HG02981 (cell line): Measurements from ENCODE around the gene CRELD1.

Experiments used
- ATAC-seq: cut with Tn5 transposase; IDR thresholded peaks from one replicate; pipeline ENCODE4 v1.9.1; 2021; ENCODE audit warnings: mild to moderate bottlenecking, moderate library complexity; ENCODE audit not compliant: unreplicated experiment

The CRELD1 gene

DNA sequence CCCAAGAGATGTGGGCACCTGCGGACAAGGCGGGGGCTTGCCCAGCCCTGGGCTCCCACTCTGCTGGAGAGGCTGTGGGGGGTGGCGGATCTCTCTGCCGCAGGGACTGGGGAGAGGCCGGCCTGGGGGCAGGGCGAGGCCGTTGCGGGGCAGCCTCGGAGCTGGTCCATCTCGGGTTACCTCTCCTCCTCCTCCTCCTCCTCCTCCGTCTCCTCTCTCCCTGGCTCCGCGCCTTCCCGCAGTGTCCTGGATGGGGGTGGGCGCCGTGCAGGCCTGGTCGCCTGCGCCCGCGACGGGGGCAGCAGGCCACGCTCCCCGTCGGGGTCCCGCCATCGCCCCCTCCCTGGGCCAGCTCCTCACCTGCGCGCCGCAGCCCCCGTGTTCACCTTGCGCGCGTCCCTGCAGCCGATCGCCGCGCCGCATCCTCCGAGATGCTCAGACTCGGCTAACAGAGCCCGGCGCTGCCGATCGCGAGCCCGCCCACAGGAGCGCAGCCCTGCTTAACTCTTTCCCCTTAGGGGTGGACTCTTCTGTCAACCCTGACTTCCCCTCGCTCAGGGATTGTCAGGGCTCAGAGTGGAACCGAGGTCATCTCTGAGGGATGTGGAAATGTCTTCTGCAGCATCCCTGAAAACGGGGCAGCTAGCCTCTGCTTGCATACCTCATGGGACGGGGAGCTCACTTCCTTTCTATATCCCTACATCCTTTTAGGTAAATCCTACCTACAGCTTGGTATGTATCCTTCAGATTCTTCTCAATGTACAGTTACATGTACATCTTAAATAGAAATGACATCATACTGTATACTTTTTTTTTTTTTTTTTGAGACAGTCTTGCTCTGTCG lies 18.6 kb downstream of the CRELD1 start, which contains the start of gene PRRT3:
TSS of gene PRRT3 (minus strand) at position 447 of the 844 bp plus-strand sequence. CDS start 2,293 bp downstream, outside the sequence.
- ATAC-seq = peak; percentile 67

DNA sequence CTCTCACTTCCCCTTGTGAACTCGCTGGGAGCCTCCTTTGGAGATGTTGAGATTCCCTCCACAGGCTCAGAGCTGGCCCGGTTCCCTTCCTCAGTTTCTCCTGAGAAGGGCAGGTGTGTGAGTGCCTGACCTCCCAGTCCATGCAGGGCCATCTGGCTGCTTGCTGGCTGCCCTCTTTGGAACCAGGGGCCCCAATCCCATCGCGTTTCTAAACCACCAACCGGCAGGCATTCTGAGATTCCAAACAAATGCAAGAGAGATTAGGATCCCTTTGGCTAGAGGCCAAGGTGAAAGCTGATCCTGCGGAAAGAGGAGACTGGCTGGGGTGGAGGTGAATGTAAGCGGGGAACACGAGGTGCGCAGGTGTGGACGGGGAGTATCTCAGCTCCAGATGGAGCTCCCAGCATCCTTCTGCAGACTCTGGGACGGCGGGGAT lies 21.5 kb downstream of the CRELD1 start:
- no peak for ATAC-seq

DNA sequence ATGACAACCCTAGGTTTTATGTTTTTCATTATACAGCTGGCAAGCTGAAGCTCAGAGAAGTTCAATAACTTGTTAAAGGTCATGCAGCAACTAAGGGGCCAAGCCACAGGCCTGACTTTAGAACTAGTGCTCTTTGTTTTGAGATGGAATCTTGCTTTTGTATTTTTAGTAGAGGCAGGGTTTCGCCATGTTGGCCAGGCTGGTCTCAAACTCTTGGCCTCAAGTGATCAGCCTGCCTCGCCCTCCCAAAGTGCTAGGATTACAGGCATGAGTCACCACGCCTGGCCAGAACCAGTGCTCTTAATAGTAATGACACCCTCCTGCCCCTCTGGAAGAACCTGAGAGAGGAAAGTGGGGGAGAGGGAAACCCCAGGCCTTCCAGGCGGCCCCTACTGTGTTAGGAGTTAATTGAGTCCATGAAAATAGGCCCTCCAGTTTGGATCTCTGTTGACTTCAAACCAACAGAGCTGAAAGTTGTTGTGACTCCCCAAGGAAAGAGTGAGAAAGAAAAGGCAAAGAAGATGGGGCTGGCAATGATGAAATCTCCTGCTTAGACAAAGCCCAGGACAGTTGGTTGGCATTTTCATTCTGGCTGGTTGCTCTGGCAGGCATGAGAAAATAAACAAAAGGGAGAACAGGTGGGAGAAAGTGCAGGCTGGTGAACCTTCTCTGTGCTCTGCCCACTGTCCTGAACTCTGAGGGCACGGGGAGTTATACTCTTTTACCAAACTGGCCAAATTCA lies 22.1 kb downstream of the CRELD1 start:
- no peak for ATAC-seq

DNA sequence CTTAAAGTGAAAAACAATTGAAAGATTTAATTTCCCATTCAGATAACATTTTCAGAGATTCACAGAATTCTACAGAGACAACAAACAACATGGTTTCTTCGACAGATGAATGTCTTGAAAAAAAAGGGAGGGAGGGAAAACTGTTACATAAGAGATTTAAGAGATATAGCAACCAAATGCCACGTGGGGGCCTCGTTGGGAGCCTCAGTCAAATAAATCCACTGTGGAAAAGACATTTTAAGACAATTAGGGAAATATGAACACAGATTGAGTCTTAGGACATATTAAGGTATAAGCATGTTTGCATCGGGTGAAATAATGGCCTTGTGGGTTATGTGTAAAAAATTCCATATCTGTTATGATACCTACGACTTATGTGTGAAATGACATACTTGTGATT lies 23.6 kb downstream of the CRELD1 start:
- no peak for ATAC-seq

DNA sequence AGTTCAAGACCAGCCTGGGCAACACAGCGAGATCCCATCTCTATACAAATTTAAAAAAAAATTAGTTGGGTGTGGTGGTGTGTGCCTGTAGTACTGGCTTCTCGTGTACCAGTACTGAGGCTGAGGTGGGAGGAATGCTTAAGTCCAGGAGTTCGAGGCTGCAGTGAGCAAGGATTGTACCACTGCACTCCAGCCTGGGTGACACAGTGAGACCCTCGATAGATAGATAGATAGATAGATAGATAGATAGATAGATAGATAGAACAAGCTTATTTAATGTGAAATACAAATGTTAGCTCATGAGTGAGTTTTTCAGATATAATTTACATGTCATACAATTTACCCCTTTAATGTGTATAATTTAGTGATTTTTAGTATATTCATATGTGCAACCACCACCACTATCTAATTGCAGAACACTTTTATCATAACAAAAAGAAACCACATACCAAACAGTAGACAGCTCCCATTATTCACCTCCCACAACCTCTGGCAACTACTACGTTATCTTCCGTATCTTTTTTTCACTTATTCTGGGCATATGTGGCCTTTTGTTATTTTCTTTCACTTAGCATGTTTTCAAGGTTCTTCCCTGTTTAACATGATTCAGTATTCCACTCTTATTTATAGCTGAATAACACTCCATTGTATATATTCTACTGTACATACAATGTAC lies 31.7 kb downstream of the CRELD1 start:
- no peak for ATAC-seq

DNA sequence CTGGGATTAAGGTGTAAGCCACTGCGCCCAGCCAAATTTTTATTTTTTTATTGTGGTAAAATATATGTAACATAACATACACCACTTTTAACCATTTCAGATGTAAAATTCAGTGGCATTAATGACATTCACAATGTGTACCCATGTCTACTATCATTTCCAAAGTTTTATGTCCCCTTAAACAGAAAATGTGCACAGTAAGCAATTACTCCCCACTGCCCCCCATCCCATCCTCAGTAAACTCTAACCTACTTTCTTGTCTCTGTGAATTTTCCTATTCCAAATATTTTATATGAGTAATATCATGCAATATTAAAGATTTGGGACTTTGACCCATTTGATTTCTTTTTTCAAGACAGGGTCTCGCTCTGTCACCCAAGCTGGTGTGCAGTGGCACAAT lies 33.2 kb downstream of the CRELD1 start:
- ATAC-seq = no peak

DNA sequence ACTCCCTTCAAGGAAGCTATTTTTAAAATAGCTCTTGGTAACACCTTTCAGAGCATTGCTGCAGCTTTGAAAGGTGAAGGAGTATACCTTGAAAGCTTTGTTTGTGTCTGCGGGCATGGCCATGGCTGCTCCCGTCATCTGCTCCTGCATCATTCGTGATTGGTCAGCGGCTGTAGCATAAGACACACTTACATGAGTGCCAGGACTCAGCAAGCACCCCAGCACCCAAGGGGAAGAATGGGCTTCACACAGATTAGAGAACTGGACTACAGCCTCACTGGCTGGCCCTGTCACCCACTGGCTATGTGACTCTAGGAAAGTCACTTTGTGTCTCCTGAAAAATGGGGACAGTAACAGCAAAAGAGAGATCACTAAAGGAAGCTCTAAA lies 36.0 kb downstream of the CRELD1 start:
- ATAC-seq = no peak

DNA sequence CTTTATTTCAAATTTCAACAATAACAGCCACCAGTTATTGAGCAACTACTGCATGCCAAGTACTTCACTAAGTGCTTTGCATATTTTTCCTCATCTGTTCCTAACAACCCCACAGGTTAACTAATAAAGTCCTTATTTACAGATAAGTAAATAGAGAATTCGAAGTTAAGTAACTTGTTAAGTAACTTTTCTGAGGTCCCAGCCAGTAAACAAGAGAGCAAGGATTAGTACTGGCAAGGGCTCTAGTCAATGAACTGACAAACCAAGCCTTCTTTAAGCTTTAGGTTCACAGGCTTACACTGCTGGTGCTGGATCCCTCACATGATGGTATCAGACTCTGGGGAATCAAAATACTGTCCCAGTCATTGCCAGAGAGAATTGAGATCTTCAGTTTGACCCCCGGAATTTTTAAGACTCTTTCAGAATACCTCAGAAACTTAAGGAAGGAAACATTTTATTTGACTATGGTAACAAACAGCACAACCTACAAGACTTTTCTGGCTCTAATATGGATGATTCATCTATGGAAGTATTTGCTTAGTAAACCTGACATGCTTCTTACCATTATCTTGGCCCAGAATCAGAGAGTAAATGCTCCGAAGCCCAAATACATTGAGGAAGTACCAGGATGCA lies 36.5 kb downstream of the CRELD1 start:
- no peak for ATAC-seq

DNA sequence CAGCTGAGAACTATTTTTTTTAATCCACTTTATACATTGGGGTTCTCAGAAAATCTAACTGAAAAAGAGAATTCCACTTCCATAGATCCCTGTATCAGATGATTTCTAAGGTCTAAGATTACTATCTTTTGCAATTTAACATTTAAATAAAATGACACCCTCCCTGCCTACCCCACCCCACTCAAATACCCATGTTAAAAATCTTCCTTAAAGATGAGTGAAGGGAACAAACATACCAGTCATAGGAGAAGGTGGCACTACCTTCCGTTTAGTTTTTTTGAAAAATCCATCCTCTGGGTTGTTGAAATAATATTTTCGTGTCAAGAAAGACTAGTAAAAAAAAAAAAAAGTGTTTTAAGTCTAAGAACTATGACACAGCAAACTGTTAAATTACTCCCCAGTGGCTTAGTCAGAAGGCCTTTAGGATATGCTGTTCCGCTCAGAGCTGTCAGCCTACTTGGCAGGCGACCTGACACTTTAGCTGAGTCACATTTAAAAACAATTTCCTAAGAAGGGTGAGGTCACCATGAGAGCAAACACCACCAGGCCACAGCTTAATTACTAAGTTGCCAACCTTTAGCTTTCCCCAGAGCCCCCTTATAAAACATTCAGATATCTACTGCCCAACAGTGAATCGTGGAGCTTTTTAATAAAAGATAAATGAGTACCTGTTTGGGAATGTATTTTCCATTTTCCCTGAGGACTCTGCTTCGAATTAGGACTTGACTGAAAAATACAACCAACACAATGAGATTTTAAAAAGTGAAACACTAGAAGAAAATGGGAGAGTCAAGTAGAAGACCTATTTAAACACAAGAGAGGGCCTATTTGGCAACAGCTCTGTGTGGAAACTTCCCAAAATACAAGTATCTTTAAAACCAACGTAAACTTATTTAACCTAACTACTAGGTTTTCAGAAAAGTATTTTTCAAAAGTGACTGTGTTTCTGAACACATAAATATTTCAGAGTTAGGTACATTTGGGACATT lies 43.4 kb downstream of the CRELD1 start:
- no peak for ATAC-seq

DNA sequence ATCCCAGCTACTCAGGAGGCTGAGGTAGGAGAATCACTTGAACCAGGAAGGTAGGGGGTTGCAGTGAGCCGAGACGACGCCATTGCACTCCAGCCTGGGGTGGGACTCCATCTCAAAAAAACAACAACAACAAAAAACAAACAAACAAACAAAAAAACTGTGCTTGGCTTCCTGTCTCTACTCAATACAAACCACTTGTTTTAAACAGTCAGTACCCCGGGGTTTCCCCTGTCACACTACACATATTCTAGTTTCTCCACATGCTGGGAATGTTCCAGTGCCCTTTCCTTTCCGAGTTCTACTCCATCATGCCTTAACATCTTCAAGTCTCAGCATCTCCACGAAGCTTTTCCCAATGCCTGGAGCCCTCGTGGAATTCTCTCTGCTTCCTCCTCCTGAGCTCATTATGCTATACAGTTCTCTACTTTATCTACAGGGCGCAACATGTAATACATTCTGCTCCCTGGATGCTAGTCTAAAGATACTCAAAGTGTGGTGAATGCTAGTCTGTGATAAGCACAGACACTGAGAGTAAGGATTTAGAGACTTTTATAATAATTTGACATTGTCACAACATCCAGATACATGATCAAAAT lies 45.2 kb downstream of the CRELD1 start:
- ATAC-seq = no peak

DNA sequence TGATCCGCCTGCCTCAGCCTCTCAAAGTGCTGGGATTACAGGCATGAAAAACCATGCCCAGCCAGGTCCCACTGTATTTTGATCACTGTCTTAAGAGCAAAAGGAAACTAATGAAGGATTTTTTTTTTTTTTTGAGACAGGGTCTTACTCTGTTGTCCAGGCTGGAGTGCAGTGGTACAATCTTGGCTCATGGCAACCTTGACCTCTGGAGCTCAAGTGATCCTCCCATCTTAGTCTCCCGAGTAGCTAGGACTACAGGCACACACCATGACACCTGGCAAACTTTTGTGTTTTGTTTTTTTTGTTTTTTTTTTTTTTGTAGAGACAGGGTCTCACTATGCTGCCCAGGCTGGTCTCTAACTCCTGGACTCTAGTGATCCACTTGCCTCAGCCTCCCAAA lies 46.6 kb downstream of the CRELD1 start:
- no peak for ATAC-seq

DNA sequence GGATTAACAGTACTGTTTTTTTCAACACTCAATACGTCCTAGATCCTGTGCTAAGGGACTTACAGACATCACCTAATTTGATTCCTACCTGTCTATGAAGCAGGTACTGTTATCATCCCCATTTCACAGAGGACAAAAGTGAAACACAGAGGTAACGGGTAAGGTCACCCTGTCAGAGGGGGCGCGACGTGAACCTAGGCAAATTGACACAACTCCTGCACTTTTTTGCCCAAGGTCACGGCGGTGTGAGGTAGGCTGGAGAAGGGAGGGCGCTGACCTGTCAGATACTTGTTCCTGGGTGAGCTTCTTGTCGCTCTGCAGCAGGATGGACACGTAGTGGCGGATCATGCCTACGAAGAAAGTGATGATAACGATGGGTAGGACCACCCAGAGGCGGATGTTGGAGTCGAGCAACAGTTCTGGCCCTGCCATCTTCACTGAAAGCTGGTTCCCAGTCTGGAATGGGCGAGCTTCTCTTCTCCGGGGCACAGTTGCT lies 52.6 kb downstream of the CRELD1 start:
- ATAC-seq = peak; percentile 38

DNA sequence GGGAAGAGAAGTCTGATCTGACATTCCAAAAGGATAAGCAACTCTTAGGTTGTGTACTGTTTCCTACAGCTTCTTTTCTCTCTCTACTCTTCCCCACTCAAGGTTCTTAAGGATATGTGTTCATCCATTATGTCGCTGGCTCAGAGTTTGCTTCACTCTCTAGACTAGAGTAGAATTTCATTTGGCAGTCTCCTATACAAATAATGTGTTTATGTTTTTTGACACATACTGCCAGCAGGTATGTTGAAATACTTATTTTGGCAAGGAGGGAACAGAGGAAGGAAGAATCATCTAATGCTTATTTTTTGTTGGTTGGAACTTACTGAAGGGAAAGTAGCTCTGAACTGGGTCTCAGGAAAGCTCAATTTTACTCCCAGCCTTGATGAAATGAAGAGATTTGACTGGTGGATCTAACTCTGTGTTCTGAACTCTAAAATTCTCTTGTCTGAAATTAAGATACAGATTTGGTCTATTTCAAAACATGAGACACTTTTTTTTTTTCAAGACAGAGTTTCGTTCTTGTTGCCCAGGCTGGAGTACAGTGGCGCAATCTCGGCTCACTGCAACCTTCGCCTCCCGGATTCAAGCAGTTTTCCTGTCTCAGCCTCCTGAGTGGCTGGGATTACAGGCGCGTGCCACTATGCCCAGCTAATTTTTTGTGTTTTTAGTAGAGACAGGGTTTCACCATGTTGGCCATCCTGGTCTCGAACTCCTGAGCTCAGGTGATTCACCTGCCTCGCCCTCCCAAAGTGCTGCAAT lies 60.6 kb downstream of the CRELD1 start:
- no peak for ATAC-seq
